C4-2B (cell line): ENCODE results near the gene ZNF212.

Experiments used
- ZFX ChIP-seq: fragments of 450-650 bp; IDR thresholded peaks from 2 replicates; pipeline ENCODE4 v1.6.1; 2017
- TF ChIP-seq, protein P1 (sequence below): fragments of 450-650 bp; conservative IDR thresholded peaks from 2 replicates; pipeline ENCODE4 v1.5.1; 2017; ENCODE audit warnings: mild to moderate bottlenecking

DNA sequence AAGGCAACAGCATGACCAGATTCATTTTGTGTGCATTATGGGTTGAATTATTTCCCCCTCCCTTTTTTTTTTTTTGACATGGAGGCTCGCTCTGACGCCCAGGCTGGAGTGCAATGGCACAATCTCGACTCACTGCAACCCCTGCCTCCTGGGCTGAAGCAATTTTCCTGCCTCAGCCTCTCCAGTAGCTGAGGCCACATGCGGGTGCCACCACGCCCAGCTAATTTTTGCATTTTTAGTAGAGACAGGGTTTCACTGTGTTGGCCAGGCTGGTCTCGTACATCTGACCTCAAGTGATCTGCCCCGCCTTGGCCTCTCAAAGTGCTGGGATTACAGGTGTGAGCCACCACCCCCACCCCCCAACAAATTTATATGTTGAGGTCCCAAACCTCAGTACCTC lies 64.6 kb downstream of the ZNF212 start:
- TF ChIP-seq, protein P1, sequence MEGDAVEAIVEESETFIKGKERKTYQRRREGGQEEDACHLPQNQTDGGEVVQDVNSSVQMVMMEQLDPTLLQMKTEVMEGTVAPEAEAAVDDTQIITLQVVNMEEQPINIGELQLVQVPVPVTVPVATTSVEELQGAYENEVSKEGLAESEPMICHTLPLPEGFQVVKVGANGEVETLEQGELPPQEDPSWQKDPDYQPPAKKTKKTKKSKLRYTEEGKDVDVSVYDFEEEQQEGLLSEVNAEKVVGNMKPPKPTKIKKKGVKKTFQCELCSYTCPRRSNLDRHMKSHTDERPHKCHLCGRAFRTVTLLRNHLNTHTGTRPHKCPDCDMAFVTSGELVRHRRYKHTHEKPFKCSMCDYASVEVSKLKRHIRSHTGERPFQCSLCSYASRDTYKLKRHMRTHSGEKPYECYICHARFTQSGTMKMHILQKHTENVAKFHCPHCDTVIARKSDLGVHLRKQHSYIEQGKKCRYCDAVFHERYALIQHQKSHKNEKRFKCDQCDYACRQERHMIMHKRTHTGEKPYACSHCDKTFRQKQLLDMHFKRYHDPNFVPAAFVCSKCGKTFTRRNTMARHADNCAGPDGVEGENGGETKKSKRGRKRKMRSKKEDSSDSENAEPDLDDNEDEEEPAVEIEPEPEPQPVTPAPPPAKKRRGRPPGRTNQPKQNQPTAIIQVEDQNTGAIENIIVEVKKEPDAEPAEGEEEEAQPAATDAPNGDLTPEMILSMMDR, result no peak
- no peak for TF ChIP-seq ZFX
